CD1c-positive myeloid dendritic cell (primary cell): ENCODE data around the gene TMC3.
"Not testable (repeated sequence)": the region's sequence is repeated elsewhere in the genome, so short reads cannot be mapped to it uniquely, and the experiment has no call there.

Source experiments
- DNase-seq: peaks from one replicate; pipeline ENCODE4 v3.0.0-alpha.2; 2016; ENCODE audit errors: extremely low spot score

The TMC3 gene

GRCh38 chr15:81384891-81385720 is 11.1 kb upstream of the TMC3 start:
- DNase-seq = no peak

- DNase-seq = no peak
Measured at GRCh38 chr15:81381720-81382119, 7.7 kb upstream of the TMC3 start.

- no peak for DNase-seq
Measured at GRCh38 chr15:81380668-81381067, 6.7 kb upstream of the TMC3 start.

- DNase-seq = no peak
Measured at GRCh38 chr15:81380203-81380602, 6.2 kb upstream of the TMC3 start.

- DNase-seq = no peak
Measured at GRCh38 chr15:81379269-81379668, 5.3 kb upstream of the TMC3 start.

GRCh38 chr15:81378443-81378842 is 4.4 kb upstream of the TMC3 start:
- DNase-seq = no peak

GRCh38 chr15:81377871-81378270 is 3.9 kb upstream of the TMC3 start:
- DNase-seq = no peak

GRCh38 chr15:81376231-81376630 is 2.2 kb upstream of the TMC3 start:
- DNase-seq = no peak

GRCh38 chr15:81375461-81375860 is 1.4 kb upstream of the TMC3 start:
- DNase-seq = no peak

- DNase-seq = no peak
Measured at GRCh38 chr15:81373176-81373575, 837 bp downstream of the TMC3 start.

GRCh38 chr15:81372575-81372974 is 1.4 kb downstream of the TMC3 start:
- no peak for DNase-seq

- no peak for DNase-seq
Measured at GRCh38 chr15:81363718-81364500, 10.1 kb downstream of the TMC3 start.

GRCh38 chr15:81363276-81363675 is 10.7 kb downstream of the TMC3 start:
- no peak for DNase-seq

- no peak for DNase-seq
Measured at GRCh38 chr15:81362790-81363189, 11.2 kb downstream of the TMC3 start.

- DNase-seq = no peak
Measured at GRCh38 chr15:81361891-81362290, 12.1 kb downstream of the TMC3 start.

- DNase-seq = no peak
Measured at GRCh38 chr15:81360491-81360890, 13.5 kb downstream of the TMC3 start.

GRCh38 chr15:81358248-81358647 is 15.8 kb downstream of the TMC3 start:
- DNase-seq = no peak

- no peak for DNase-seq
Measured at GRCh38 chr15:81357180-81357686, 16.8 kb downstream of the TMC3 start.

GRCh38 chr15:81356252-81356651 is 17.8 kb downstream of the TMC3 start:
- no peak for DNase-seq

- DNase-seq = no peak
Measured at GRCh38 chr15:81351651-81352050, 22.4 kb downstream of the TMC3 start.

- no peak for DNase-seq
Measured at GRCh38 chr15:81349271-81349670, 24.7 kb downstream of the TMC3 start.

- DNase-seq = not testable (repeated sequence)
Measured at GRCh38 chr15:81348691-81349090, 25.3 kb downstream of the TMC3 start.

- DNase-seq = no peak
Measured at GRCh38 chr15:81347910-81348309, 26.1 kb downstream of the TMC3 start.
